Esophagus muscularis mucosa (tissue), 4 donors: ENCODE data around the gene SEPTIN8. TPM values are rescaled to one million over a fixed set of nuclear protein-coding genes. Genes with fewer than 3 reads are reported as not detected.

Experiments used
- DNase-seq: peaks from one replicate; pipeline ENCODE4 v3.0.0-alpha.2; 2017; ENCODE audit errors: extremely low spot score
- H3K27ac ChIP-seq, 4 donors: fragments of 200-600 bp; sonication (generic); replicated peaks in 1 of 4; 1 replicate in 3 of 4; 2 replicates in 1 of 4; pipeline ENCODE4 v1.5.1; 2016 to 2019; ENCODE audit warnings: mild to moderate bottlenecking in 1 of 4
- H3K27me3 ChIP-seq, 4 donors: fragments of 200-600 bp; sonication (generic); one replicate each; pipeline versions ENCODE4 v1.5.1 to v1.6.0; 2016 to 2019
- H3K36me3 ChIP-seq, 4 donors: fragments of 200-600 bp; sonication (generic); one replicate each; pipeline ENCODE4 v1.5.1; 2016 to 2019
- H3K4me1 ChIP-seq, 4 donors: fragments of 200-600 bp; sonication (generic); one replicate each; pipeline ENCODE4 v1.5.1; 2016 to 2019
- H3K4me3 ChIP-seq, 4 donors: fragments of 200-600 bp; sonication (generic); 1 replicate in 2 of 4; 2 replicates in 2 of 4; pipeline ENCODE4 v1.5.1; 2016 to 2019; ENCODE audit warnings: mild to moderate bottlenecking in 4 of 4, moderate library complexity in 1 of 4
- H3K9me3 ChIP-seq, 4 donors: fragments of 200-600 bp; sonication (generic); 1 replicate in 3 of 4; 2 replicates in 1 of 4; pipeline ENCODE4 v1.5.1; 2016 to 2019
- EP300 ChIP-seq: sonication (generic); formaldehyde crosslinking; IDR thresholded peaks from one replicate; pipeline ENCODE4 v1.6.1; 2017; ENCODE audit warnings: antibody characterized with exemption
- POLR2A ChIP-seq: fragments of 450-650 bp; IDR thresholded peaks from one replicate; pipeline ENCODE4 v1.6.1; 2017; ENCODE audit warnings: antibody characterized with exemption, moderate library complexity, mild to moderate bottlenecking, low read depth
- POLR2AphosphoS5 ChIP-seq, 2 donors: sonication (generic); formaldehyde crosslinking; IDR thresholded peaks; one replicate each; pipeline ENCODE4 v1.6.1; 2017; ENCODE audit warnings: antibody characterized with exemption in 2 of 2
- WGBS: methylation state at CpG from one replicate; pipeline ENCODE4 v1.1.5; 2018; 5-methylcytosine and 5-hydroxymethylcytosine counted together
- intact Hi-C: fragments of 100-400 bp; cut with DNase I; formaldehyde crosslinking; loops from one replicate; pipeline ENCODE4 v1.15.1; 2023
- total RNA-seq, 4 donors: library from RNA; depleted of rRNA; stranded (reverse); fragments of >200 nt; gene quantifications; one replicate each; pipeline versions ENCODE4 v1.1.0 to v1.2.1, GENCODE V29; 2016
- TF ChIP-seq, protein P1 (sequence below), 3 experiments: fragments of 200-600 bp in 2 of 3; fragments of 450-650 bp in 1 of 3; sonication (generic) in 2 of 3; IDR thresholded peaks; one replicate each; pipeline ENCODE4 v1.5.1; 2017 to 2019; ENCODE audit warnings: antibody characterized with exemption in 3 of 3, mild to moderate bottlenecking in 2 of 3, moderate library complexity in 1 of 3

Gene SEPTIN8
- total RNA-seq, 4 donors from 2014 or later, result 26.7 to 42.8 (median 36.9) TPM

DNA sequence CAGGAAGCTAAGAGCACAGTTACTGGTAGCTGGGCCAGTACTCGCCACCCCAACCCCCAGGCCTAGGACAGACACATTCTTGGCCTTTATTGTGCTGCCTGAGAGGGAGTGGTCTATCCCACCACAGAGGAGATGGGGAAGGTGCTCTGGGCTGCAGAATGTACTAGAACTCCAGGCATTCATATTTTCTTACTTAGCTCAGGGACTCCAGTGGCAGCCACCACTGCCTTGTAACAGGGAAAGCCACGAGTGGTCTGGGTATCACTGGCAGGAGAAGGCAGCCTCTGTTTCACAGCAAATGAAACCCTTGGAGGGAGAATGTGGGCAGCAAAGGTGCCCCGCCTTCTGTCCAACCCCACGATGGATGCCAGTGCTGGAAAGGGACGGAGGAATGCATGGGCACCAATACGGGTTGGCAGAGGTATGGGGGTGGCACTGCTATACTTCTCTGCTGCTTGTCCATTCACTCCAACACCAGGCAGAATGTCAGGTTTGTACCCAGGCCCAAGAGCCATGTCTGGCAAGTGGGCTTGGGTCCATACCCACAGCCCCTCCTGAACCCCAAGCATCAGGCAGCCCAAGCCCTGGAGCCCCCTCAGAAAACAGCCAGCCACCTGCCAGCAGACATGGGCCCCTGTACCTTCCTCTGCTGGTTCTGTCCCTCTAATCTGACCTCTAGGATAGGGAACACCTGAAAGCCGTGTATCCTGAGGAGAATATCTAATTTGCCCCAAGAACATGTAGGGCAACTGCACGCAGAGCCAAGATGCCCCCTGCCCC is 4.6 kb downstream of the SEPTIN8 start:
- H3K4me3 ChIP-seq, result no peak overlapping the region
- TF ChIP-seq, protein P1, sequence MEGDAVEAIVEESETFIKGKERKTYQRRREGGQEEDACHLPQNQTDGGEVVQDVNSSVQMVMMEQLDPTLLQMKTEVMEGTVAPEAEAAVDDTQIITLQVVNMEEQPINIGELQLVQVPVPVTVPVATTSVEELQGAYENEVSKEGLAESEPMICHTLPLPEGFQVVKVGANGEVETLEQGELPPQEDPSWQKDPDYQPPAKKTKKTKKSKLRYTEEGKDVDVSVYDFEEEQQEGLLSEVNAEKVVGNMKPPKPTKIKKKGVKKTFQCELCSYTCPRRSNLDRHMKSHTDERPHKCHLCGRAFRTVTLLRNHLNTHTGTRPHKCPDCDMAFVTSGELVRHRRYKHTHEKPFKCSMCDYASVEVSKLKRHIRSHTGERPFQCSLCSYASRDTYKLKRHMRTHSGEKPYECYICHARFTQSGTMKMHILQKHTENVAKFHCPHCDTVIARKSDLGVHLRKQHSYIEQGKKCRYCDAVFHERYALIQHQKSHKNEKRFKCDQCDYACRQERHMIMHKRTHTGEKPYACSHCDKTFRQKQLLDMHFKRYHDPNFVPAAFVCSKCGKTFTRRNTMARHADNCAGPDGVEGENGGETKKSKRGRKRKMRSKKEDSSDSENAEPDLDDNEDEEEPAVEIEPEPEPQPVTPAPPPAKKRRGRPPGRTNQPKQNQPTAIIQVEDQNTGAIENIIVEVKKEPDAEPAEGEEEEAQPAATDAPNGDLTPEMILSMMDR (IDR thresholded peaks at IDR 0.05), result no peak
- TF ChIP-seq EP300 (no peak), POLR2AphosphoS5 (IDR thresholded peaks at IDR 0.05) (no peak), POLR2A (no peak)
- H3K9me3 ChIP-seq, result no peaks in the 10 kb centered on the region
- intact Hi-C loops, result no loop called here
- WGBS, result 50% methylated on average over 2 of the region's 8 CpGs
- H3K4me1 ChIP-seq, result peaks cover 68 to 83% (median 78%) of the 10 kb centered on the region in 4 donors
- H3K27ac ChIP-seq, result peak overlapping the region; percentile 31 to 69 (median 54)
- H3K27me3 ChIP-seq, result no peaks in the 10 kb centered on the region
- no peaks in the 10 kb centered on the region for H3K36me3 ChIP-seq
- no peak for DNase-seq

DNA sequence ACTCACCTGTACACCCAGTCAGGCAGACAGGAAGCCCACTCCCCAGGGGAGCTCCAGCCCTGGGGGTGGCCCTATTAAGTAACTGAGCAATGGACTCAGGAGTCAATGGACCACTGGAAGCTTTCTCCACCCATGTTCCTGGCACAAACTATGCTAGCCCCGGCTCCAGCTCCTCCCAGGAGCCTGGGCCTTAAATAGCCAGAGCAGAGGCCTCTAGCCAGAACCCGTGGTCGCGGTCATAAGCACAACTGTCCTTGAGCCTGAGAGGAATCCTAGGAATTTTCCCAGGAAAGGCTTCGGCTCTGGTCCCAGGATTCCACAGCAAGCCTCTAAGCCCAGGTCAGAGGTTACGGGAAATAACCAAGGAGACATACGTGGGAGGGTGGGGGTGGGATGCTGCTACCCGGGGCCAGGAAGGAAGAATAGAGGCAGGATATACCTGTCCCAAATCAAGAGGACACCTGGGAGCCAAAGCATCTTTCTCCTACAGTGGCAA is 5.5 kb downstream of the SEPTIN8 start:
- intact Hi-C loops, result no loop called here
- peaks cover 77 to 88% (median 85%) of the 10 kb centered on the region in 4 donors for H3K4me1 ChIP-seq
- H3K36me3 ChIP-seq, result no peaks in the 10 kb centered on the region
- peak overlapping the region; percentile 31 to 69 (median 54) for H3K27ac ChIP-seq
- H3K27me3 ChIP-seq, result no peaks in the 10 kb centered on the region
- H3K4me3 ChIP-seq, result no peak overlapping the region
- no peaks in the 10 kb centered on the region for H3K9me3 ChIP-seq
- WGBS, result 50% methylated on average over 7 of the region's 8 CpGs
- TF ChIP-seq, protein P1 (IDR thresholded peaks at IDR 0.05), result no peak
- peak in 1 of 2 donors; percentile 15 for TF ChIP-seq POLR2AphosphoS5 (IDR thresholded peaks at IDR 0.05)
- TF ChIP-seq POLR2A, result no peak
- TF ChIP-seq EP300, result no peak
- DNase-seq, result no peak

DNA sequence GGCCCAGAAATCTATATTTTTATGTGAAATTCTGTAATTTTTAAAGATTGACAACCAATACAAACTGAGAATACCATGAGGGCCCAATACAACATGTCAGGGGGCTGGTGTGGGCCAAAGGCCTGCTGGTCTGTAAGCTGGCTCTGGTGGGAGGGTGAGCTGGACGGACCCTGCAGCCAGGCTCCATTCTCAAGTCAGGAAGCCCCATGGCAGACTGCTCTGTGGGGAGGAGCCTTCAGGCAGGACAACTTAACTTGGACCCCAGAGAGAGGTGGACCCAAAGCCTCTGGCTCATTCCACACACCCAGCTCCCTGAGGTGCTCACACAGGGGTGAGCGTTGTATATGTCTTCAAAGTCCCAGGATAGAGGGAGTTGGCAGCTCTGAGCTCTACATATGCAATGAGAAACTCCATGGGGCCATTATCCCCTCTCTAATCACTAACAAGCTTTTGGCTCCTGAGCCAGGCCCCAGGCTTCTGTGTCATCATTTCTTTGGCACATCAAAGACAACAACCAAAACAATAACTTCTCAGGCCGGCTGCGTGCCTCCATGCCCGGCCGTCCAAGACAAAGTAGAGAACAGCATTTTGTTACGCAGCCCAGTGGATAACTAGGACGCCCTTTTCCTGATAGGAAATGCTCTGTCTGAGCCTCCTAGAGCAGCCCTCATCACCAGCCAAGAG is 6.4 kb downstream of the SEPTIN8 start:
- intact Hi-C loops, result no loop called here
- no peak for TF ChIP-seq POLR2AphosphoS5 (IDR thresholded peaks at IDR 0.05)
- no peak for TF ChIP-seq EP300
- TF ChIP-seq, protein P1 (IDR thresholded peaks at IDR 0.05), result no peak
- TF ChIP-seq POLR2A, result no peak
- Histone ChIP-seq H3K9me3 (no peaks in the 10 kb centered on the region), H3K27me3 (no peaks in the 10 kb centered on the region), H3K27ac (peak overlapping the region; percentile 9 to 69 (median 54)), H3K4me3 (no peak overlapping the region), H3K36me3 (no peaks in the 10 kb centered on the region), H3K4me1 (peaks cover 73 to 88% (median 82%) of the 10 kb centered on the region in 4 donors)
- 79% methylated on average over 7 of the region's 8 CpGs for WGBS
- no peak for DNase-seq

DNA sequence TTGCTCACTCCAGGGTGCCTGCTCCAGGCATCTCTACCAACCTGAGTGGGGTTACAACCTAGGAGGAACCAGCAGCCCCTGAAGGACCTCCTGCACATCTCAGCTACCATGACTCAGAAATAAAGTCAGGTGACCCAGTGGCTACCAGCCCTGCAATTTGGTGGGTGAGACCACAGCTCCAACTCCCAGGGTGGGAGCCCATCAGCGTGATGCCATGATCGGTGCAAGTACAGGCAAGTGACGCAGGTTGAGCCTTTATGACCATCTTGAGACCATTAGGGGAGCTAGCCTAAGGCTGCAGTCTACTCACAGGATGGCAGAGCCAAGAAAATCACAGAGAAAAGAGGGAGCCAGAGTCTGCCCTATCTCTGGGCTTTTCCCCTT is 8.6 kb downstream of the SEPTIN8 start:
- no peaks in the 10 kb centered on the region for H3K9me3 ChIP-seq
- 97% methylated on average over 3 of the region's 3 CpGs for WGBS
- intact Hi-C loops, result no loop called here
- no peaks in the 10 kb centered on the region for H3K27me3 ChIP-seq
- H3K4me1 ChIP-seq, result peaks cover 62 to 68% (median 64%) of the 10 kb centered on the region in 4 donors
- no peak overlapping the region for H3K27ac ChIP-seq
- H3K36me3 ChIP-seq, result peaks cover 14 to 21% (median 20%) of the 10 kb centered on the region in 4 donors
- DNase-seq, result no peak
- H3K4me3 ChIP-seq, result no peak overlapping the region
- TF ChIP-seq POLR2AphosphoS5 (IDR thresholded peaks at IDR 0.05) (no peak), POLR2A (no peak), EP300 (no peak)
- TF ChIP-seq, protein P1 (IDR thresholded peaks at IDR 0.05), result no peak
